Stomach smooth muscle (tissue), 2 donors: ENCODE data around the gene CXCL3.

Source experiments
- H3K27ac ChIP-seq: one replicate; pipeline ENCODE4 v1.7.0; 2013; ENCODE audit warnings: mild to moderate bottlenecking, low read length, inconsistent platforms
- H3K27me3 ChIP-seq, 2 donors: one replicate each; pipeline ENCODE4 v1.7.0; 2013; ENCODE audit warnings: low read length in 2 of 2; ENCODE audit not compliant: insufficient read depth in 2 of 2, control insufficient read depth in 1 of 2
- H3K36me3 ChIP-seq, 2 donors: one replicate each; pipeline ENCODE4 v1.7.0; 2013; ENCODE audit warnings: low read length in 2 of 2; ENCODE audit not compliant: control insufficient read depth in 2 of 2, insufficient read depth in 2 of 2
- H3K4me1 ChIP-seq: one replicate; pipeline ENCODE4 v1.7.0; 2013; ENCODE audit warnings: low read length; ENCODE audit not compliant: control insufficient read depth, insufficient read depth
- H3K4me3 ChIP-seq, 2 donors: one replicate each; pipeline ENCODE4 v1.7.0; 2013; ENCODE audit warnings: low read length in 2 of 2
- H3K9ac ChIP-seq, 2 donors: one replicate each; pipeline ENCODE4 v1.7.0; 2013; ENCODE audit warnings: low read length in 2 of 2, mild to moderate bottlenecking in 1 of 2
- H3K9me3 ChIP-seq, 2 donors: one replicate each; pipeline ENCODE4 v1.7.0; 2013; ENCODE audit warnings: low read length in 2 of 2; ENCODE audit not compliant: control insufficient read depth in 2 of 2
- donor health status: healthy.
- donor health status: Pancreatic carcinoma.

Gene CXCL3

DNA sequence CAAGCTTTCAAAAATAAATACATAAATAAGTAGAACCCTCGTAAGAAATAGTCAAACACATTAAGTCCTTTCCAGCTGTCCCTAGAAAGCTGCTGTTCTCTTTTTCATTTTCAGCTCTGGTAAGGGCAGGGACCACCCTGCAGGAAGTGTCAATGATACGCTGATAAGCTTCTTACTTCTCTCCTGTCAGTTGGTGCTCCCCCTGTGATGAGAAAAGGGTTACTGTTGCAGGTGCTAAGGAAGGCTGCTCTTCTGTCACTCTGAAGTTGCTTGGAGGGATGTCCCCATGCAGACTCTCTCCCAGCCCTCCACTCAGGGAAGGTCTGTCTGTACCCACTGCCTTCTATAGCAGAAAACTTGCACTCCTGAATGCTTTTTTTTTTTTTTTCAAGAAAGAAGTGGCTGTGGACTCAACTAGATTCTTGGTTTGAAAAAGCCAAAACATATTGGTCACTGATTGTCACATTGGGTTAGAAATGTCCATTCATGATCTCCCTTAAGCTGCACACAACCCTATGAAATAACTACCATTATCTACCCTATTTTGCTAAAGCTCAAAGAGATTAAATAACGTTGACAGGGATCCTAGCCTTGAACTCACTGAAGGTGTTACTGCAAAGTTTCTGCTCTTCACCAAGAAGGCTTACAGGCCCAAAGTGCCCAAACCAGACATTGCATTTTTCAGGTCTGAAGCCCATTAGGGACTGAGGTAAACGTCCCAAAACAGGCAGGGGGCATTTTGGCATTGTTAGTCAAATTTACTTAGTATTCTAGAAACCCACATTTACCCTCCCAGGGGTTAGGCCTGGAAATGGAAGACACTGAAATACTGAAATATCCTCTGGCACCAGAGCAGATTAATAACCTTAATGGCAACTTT is 1.2 kb downstream of the CXCL3 start:
- H3K27ac ChIP-seq = no peak overlapping the region

DNA sequence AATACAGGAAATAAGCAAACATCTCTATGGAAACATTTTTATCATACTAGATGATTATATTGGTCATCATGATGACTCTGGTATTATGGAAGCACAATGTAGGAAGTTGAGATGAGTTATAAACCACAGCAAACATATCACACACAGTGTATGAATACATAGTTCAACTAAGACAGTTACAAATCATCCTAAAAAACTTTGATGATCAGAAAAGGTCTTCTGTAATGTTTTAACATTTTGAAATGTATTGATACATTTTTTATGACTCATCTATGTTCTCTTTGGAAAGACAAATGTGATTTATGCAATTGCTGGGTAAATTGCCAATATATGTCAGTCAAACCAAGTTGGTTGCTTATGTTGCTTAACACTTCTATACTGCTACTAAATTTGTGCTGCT is 4.8 kb downstream of the CXCL3 start:
- Histone ChIP-seq H3K9me3 (no peaks in the 10 kb centered on the region), H3K27me3 (no peaks in the 10 kb centered on the region), H3K27ac (no peak overlapping the region), H3K4me1 (no peaks in the 10 kb centered on the region), H3K36me3 (no peaks in the 10 kb centered on the region), H3K9ac (no peak overlapping the region), H3K4me3 (no peak overlapping the region)

More for the DNA sequence above, 1.2 kb downstream of the CXCL3 start:
- Histone ChIP-seq H3K4me3 (peak overlapping the region; percentile 84 to 89), H3K36me3 (no peaks in the 10 kb centered on the region), H3K9me3 (no peaks in the 10 kb centered on the region), H3K9ac (no peak overlapping the region), H3K27me3 (no peaks in the 10 kb centered on the region), H3K4me1 (no peaks in the 10 kb centered on the region)

DNA sequence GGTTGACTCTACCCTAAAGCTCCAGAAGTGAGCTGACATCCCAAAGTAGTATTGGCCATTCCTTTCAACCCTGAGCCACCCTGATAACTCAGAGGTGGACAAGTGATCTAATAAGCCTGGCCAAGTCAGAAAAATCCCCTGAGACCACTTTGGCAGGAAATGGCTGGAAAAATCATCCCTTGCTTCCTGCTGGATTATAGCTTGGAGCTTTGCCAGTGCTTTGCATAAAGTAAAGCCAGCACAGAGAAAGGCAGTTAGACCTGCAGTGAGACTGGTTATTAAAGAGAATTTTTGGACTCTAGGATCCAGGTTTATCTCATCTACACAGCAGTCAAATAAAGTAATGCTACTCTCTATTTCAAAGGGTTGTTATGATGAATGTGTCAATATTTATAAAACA is 6.4 kb downstream of the CXCL3 start:
- Histone ChIP-seq H3K36me3 (no peaks in the 10 kb centered on the region), H3K4me3 (no peak overlapping the region), H3K27ac (no peak overlapping the region), H3K4me1 (no peaks in the 10 kb centered on the region), H3K9me3 (no peaks in the 10 kb centered on the region), H3K9ac (no peak overlapping the region), H3K27me3 (no peaks in the 10 kb centered on the region)

DNA sequence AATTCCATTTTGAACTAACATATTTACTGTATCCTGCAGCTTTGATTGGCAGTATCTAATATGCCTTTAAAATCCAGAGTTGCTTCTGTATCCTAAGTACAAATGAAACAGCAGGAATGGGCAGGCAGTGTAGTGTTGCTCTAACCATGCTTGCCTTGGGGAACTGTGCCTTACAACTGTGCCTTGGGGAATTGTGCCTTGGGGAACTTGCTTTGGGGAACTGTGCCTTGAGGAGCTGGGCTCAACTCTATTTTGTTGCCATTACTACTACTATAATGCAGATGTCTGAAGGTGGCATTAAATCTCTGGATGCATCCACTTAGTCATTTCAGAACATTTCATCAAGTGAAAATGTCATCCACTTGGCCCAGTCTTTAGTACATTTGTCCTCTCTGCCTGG is 6.9 kb downstream of the CXCL3 start:
- Histone ChIP-seq H3K4me1 (no peaks in the 10 kb centered on the region), H3K4me3 (no peak overlapping the region), H3K36me3 (no peaks in the 10 kb centered on the region), H3K27me3 (no peaks in the 10 kb centered on the region), H3K9me3 (no peaks in the 10 kb centered on the region), H3K27ac (no peak overlapping the region), H3K9ac (no peak overlapping the region)

DNA sequence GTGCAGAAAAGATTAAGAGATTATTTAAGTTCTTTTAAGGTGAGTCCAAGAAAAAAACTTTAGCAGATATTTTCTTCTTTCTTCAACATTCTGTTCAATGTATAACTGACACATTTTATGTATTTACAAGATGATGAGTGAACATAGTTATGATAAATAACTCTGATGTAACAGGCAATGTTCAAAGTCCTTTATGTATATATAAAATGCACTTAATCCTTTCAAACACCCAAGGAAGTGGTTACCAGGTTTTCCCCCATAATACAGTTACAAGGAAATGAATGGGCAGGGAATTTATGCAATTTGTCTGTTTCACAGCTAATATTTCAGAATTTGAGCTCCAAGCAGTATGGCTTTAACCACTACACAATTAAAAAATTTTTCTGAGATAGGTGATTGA is 8.2 kb downstream of the CXCL3 start:
- no peaks in the 10 kb centered on the region for H3K36me3 ChIP-seq
- H3K27ac ChIP-seq = no peak overlapping the region
- no peaks in the 10 kb centered on the region for H3K9me3 ChIP-seq
- no peak overlapping the region for H3K9ac ChIP-seq
- H3K4me1 ChIP-seq = no peaks in the 10 kb centered on the region
- no peaks in the 10 kb centered on the region for H3K27me3 ChIP-seq
- no peak overlapping the region for H3K4me3 ChIP-seq

DNA sequence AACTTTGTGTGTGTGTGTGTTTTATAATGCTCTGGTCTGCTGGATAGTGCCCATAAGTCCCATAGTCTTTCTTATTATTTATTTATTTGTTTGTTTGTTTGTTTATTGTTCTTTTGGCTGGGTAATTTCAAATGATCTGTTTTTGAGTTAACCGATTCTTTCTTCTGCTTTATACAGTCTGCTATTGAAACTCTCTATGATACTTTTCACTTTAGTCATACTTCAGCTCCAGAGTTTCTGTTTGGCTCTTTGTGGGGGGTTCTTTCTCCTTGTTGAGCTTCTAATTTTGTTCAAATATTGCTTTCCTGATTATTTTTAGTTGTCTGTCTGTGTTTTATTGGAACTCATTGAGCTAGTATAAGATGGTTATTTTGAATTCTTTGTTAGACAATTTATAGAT is 10.0 kb downstream of the CXCL3 start:
- H3K27me3 ChIP-seq = no peaks in the 10 kb centered on the region
- H3K4me3 ChIP-seq = no peak overlapping the region
- no peak overlapping the region for H3K9ac ChIP-seq
- no peaks in the 10 kb centered on the region for H3K36me3 ChIP-seq
- no peaks in the 10 kb centered on the region for H3K9me3 ChIP-seq
- no peaks in the 10 kb centered on the region for H3K4me1 ChIP-seq
- no peak overlapping the region for H3K27ac ChIP-seq

DNA sequence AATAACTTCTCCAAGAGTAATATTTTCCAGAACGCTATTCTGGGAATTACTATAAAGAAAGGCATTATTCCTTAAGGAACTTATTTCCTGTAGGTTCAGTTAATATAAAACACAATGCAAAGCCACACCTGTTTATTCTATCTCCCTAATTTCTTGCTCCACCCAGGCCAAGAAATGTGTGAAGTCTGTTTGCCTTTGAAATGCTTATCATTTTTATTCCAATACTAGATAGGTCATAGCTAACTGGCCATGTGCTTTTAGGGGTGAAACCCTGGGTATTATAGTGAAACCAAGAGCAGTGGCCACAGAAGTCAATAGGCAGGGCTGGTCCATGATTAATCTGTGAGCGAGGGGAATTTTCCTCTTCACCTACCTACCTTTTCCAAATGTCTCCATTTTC is 14.8 kb downstream of the CXCL3 start:
- H3K36me3 ChIP-seq = no peaks in the 10 kb centered on the region
- no peak overlapping the region for H3K9ac ChIP-seq
- H3K27ac ChIP-seq = no peak overlapping the region
- no peaks in the 10 kb centered on the region for H3K4me1 ChIP-seq
- no peaks in the 10 kb centered on the region for H3K27me3 ChIP-seq
- H3K4me3 ChIP-seq = no peak overlapping the region
- H3K9me3 ChIP-seq = no peaks in the 10 kb centered on the region

DNA sequence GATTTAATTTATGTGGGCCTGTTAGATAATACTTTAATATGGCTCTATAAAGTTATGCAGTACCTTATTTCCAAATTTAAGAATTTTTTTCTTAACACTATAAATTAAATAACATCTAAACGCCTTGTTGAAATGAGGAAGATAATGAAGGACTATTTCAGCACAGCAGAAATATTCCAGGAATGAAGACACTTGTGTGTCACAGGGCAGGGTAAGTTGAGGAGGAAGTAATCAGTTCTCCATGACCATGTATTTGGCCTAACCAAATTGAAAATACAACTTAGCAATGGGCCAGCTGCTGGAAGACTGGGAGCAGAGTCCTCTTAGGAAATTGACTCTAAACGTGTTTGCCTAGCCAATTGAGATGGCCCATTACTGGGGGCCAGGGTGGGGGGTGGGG is 16.9 kb downstream of the CXCL3 start:
- Histone ChIP-seq H3K36me3 (no peaks in the 10 kb centered on the region), H3K4me3 (no peak overlapping the region), H3K4me1 (no peaks in the 10 kb centered on the region), H3K9me3 (no peaks in the 10 kb centered on the region), H3K27ac (no peak overlapping the region), H3K9ac (no peak overlapping the region), H3K27me3 (no peaks in the 10 kb centered on the region)

DNA sequence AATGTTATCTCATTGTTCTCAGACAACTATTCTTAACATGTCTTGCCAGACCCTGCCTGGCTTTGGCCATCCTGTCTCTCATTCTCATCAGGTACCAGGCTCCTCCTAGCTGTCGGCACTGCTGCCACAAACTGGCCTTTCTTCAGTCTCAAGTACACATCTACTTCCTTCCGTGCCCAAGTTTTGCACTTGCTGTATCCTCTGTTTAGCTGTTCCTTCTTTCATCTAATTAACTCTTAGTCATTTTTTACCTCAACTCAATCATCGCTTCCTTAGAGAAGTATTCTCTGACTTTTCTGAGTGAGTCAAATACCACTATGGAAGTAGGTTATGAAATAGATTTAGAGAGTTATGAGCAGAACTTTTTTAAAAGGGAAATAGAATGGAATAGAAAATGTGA is 19.7 kb downstream of the CXCL3 start:
- Histone ChIP-seq H3K27me3 (no peaks in the 10 kb centered on the region), H3K4me3 (no peak overlapping the region), H3K9me3 (no peaks in the 10 kb centered on the region), H3K9ac (no peak overlapping the region), H3K36me3 (no peaks in the 10 kb centered on the region), H3K27ac (no peak overlapping the region), H3K4me1 (no peaks in the 10 kb centered on the region)

DNA sequence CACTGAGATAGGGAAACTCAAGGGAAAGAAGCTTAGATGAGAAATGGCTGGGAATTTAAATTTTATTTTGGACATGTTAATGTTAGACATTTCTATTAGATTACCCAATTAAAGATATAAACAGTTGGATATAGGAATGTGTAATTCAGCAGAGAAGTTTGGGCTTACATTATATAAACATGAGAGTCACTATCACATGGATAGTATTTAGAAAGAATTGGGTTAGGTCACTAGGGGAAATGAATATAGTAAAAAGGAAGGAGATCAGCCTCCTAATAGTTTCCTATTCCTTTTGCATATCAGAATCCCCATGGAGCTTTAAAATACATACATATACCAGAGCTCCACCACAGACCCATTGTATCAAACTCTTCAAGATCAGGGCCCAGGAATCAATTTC is 20.4 kb downstream of the CXCL3 start:
- Histone ChIP-seq H3K27ac (no peak overlapping the region), H3K9me3 (no peaks in the 10 kb centered on the region)

DNA sequence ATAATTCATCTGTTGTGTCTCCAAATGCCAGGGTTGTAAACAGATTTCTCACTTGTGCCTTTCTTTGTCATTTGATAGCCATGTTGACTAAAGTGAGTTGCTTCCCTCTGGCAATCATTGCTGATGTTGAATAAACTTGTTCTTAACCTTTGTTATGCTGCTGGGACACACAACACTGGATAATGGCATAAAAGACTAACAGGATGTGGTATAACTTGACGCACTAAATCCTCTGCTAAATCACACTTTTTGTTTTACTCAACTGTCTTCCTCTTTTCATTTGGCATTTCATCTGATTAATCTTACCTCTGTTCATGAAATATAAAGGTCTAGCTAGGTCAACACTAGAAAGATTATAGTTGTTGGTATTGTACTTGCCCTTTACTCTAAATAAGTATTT is 22.4 kb downstream of the CXCL3 start:
- Histone ChIP-seq H3K9me3 (no peaks in the 10 kb centered on the region), H3K27ac (no peak overlapping the region), H3K36me3 (no peaks in the 10 kb centered on the region), H3K4me3 (no peak overlapping the region), H3K27me3 (no peaks in the 10 kb centered on the region), H3K9ac (no peak overlapping the region), H3K4me1 (no peaks in the 10 kb centered on the region)

More for the DNA sequence above, 20.4 kb downstream of the CXCL3 start:
- H3K36me3 ChIP-seq = no peaks in the 10 kb centered on the region
- H3K4me3 ChIP-seq = no peak overlapping the region
- no peak overlapping the region for H3K9ac ChIP-seq
- no peaks in the 10 kb centered on the region for H3K4me1 ChIP-seq
- H3K27me3 ChIP-seq = no peaks in the 10 kb centered on the region
